UCSD-AML1 (cell line): Measurements from ENCODE around the gene HIF1A.

Experiments used
- DNase-seq: peaks from one replicate; lab custom pipeline; 2025; ENCODE audit not compliant: unreplicated experiment; lab: John Stamatoyannopoulos, UW

HIF1A gene

GRCh38 chr14:61672796-61673195 lies 22.5 kb upstream of the HIF1A start:
- no peak for DNase-seq

GRCh38 chr14:61673305-61673704 lies 22.0 kb upstream of the HIF1A start:
- no peak for DNase-seq

- DNase-seq: no peak
Measured at GRCh38 chr14:61675291-61675690, 20.0 kb upstream of the HIF1A start.

GRCh38 chr14:61677479-61677878 lies 17.8 kb upstream of the HIF1A start:
- no peak for DNase-seq

GRCh38 chr14:61678975-61679374 lies 16.3 kb upstream of the HIF1A start:
- DNase-seq: no peak

GRCh38 chr14:61681413-61681812 lies 13.9 kb upstream of the HIF1A start:
- DNase-seq: no peak

- DNase-seq: no peak
Measured at GRCh38 chr14:61683108-61683507, 12.2 kb upstream of the HIF1A start.

- DNase-seq: no peak
Measured at GRCh38 chr14:61690039-61690438, 5.3 kb upstream of the HIF1A start.

GRCh38 chr14:61690982-61691381 lies 4.3 kb upstream of the HIF1A start:
- no peak for DNase-seq

- DNase-seq: no peak
Measured at GRCh38 chr14:61691495-61691894, 3.8 kb upstream of the HIF1A start.

GRCh38 chr14:61694039-61694438 lies 1.3 kb upstream of the HIF1A start:
- DNase-seq: no peak

GRCh38 chr14:61695695-61696527 lies 598 bp downstream of the HIF1A start:
- DNase-seq: peak; percentile 69

- no peak for DNase-seq
Measured at GRCh38 chr14:61696753-61697318, 1.5 kb downstream of the HIF1A start.

- no peak for DNase-seq
Measured at GRCh38 chr14:61698206-61698980, 3.1 kb downstream of the HIF1A start.

- no peak for DNase-seq
Measured at GRCh38 chr14:61699027-61699426, 3.7 kb downstream of the HIF1A start.

GRCh38 chr14:61700104-61700886 lies 5.0 kb downstream of the HIF1A start:
- DNase-seq: no peak

GRCh38 chr14:61701946-61702345 lies 6.6 kb downstream of the HIF1A start:
- DNase-seq: no peak

GRCh38 chr14:61703342-61704129 lies 8.2 kb downstream of the HIF1A start:
- DNase-seq: no peak

GRCh38 chr14:61704554-61704953 lies 9.2 kb downstream of the HIF1A start:
- no peak for DNase-seq

- DNase-seq: no peak
Measured at GRCh38 chr14:61705017-61705416, 9.7 kb downstream of the HIF1A start.
